Right kidney (tissue), 1 donor: ENCODE data around the gene CSAD.
"Not testable (repeated sequence)": the region's sequence is repeated elsewhere in the genome, so short reads cannot be mapped to it uniquely, and the experiment has no call there.

Experiments
- DNase-seq: peaks from one replicate; pipeline ENCODE4 v3.0.0-alpha.2; 2016

CSAD gene

GRCh38 chr12:53145383-53146260, 35.1 kb downstream of the CSAD start:
- no peak for DNase-seq

- DNase-seq, result no peak
Measured at GRCh38 chr12:53143355-53143754, 37.4 kb downstream of the CSAD start.

GRCh38 chr12:53133722-53134121, 47.0 kb downstream of the CSAD start:
- no peak for DNase-seq

GRCh38 chr12:53131844-53132243, 48.9 kb downstream of the CSAD start:
- no peak for DNase-seq

GRCh38 chr12:53128780-53129569, 51.8 kb downstream of the CSAD start:
- DNase-seq, result no peak

GRCh38 chr12:53127169-53127568, 53.6 kb downstream of the CSAD start:
- DNase-seq, result no peak

- DNase-seq, result no peak
Measured at GRCh38 chr12:53124352-53124723, 56.4 kb downstream of the CSAD start.

- no peak for DNase-seq
Measured at GRCh38 chr12:53123578-53124351, 57.0 kb downstream of the CSAD start.

- DNase-seq, result no peak
Measured at GRCh38 chr12:53122961-53123468, 57.7 kb downstream of the CSAD start.

GRCh38 chr12:53120685-53121525, 59.8 kb downstream of the CSAD start:
- DNase-seq, result no peak

GRCh38 chr12:53118751-53119300, 61.9 kb downstream of the CSAD start:
- no peak for DNase-seq

- no peak for DNase-seq
Measured at GRCh38 chr12:53115891-53116648, 64.7 kb downstream of the CSAD start.

- no peak for DNase-seq
Measured at GRCh38 chr12:53115112-53115890, 65.4 kb downstream of the CSAD start.

- no peak for DNase-seq
Measured at GRCh38 chr12:53113951-53114350, 66.8 kb downstream of the CSAD start.

GRCh38 chr12:53113136-53113705, 67.5 kb downstream of the CSAD start:
- DNase-seq, result no peak

- DNase-seq, result not testable (repeated sequence)
Measured at GRCh38 chr12:53112431-53112830, 68.3 kb downstream of the CSAD start.
